LHCN-M2 (cell line): ENCODE data around the gene FOXP1. TPM values are rescaled to one million over a fixed set of nuclear protein-coding genes. Genes with fewer than 3 reads are reported as not detected.
A peak's percentile ranks its signal among the peaks of the same experiment; 100 is the strongest.

ENCODE experiments used
- DNase-seq: peaks from one replicate; pipeline ENCODE4 v3.0.0-alpha.2; 2012; ENCODE audit warnings: low read depth
- total RNA-seq: library from RNA; depleted of rRNA; stranded (reverse); fragments of >200 nt; gene quantifications from 2 replicates; pipeline ENCODE4 v1.2.3, GENCODE V29; 2014

Gene FOXP1
- total RNA-seq, 1 experiment from 2014 or later = 18.2 TPM

GRCh38 chr3:71185733-71186455, 397.6 kb downstream of the FOXP1 start:
- DNase-seq = peak; percentile 81

GRCh38 chr3:71184252-71184651, 399.3 kb downstream of the FOXP1 start:
- no peak for DNase-seq

GRCh38 chr3:71183549-71183948, 400.0 kb downstream of the FOXP1 start:
- no peak for DNase-seq

GRCh38 chr3:71180524-71180923, 403.0 kb downstream of the FOXP1 start:
- no peak for DNase-seq

GRCh38 chr3:71177375-71177774, 406.2 kb downstream of the FOXP1 start:
- DNase-seq = no peak

- DNase-seq = no peak
These were observed 407.2 kb downstream of the FOXP1 start for GRCh38 chr3:71176366-71176765.

GRCh38 chr3:71175691-71176365, 407.7 kb downstream of the FOXP1 start:
- no peak for DNase-seq

GRCh38 chr3:71172951-71173350, 410.6 kb downstream of the FOXP1 start:
- peak; percentile 63 for DNase-seq

- no peak for DNase-seq
These were observed 411.3 kb downstream of the FOXP1 start for GRCh38 chr3:71172189-71172588.

GRCh38 chr3:71171247-71171646, 412.3 kb downstream of the FOXP1 start:
- DNase-seq = no peak

GRCh38 chr3:71168880-71169411, 414.6 kb downstream of the FOXP1 start:
- DNase-seq = no peak

- no peak for DNase-seq
These were observed 415.3 kb downstream of the FOXP1 start for GRCh38 chr3:71168121-71168721.

- DNase-seq = no peak
These were observed 416.9 kb downstream of the FOXP1 start for GRCh38 chr3:71166339-71167240.

GRCh38 chr3:71164881-71165280, 418.6 kb downstream of the FOXP1 start:
- no peak for DNase-seq

- no peak for DNase-seq
These were observed 420.2 kb downstream of the FOXP1 start for GRCh38 chr3:71163198-71163918.

GRCh38 chr3:71162221-71162620, 421.3 kb downstream of the FOXP1 start:
- no peak for DNase-seq

GRCh38 chr3:71160785-71161546, 422.6 kb downstream of the FOXP1 start:
- no peak for DNase-seq

- no peak for DNase-seq
These were observed 427.4 kb downstream of the FOXP1 start for GRCh38 chr3:71156062-71156665.

- DNase-seq = no peak
These were observed 428.7 kb downstream of the FOXP1 start for GRCh38 chr3:71154846-71155245.

- DNase-seq = no peak
These were observed 429.8 kb downstream of the FOXP1 start for GRCh38 chr3:71153713-71154112.
